ENCODE results near the gene OGT.
"Not testable (repeated sequence)": the region's sequence is repeated elsewhere in the genome, so short reads cannot be mapped to it uniquely, and the experiment has no call there.

Gene OGT

GRCh38 chrX:71532753-71533425, at the start of gene OGT:
OGT (plus strand) TSS chrX:71533104; CDS start chrX:71533300, 196 bp downstream.
- DNase-seq: peak; percentile 84

GRCh38 chrX:71487814-71488213, 45.1 kb upstream of the OGT start:
- DNase-seq: no peak

GRCh38 chrX:71489540-71489939, 43.4 kb upstream of the OGT start:
- no peak for DNase-seq

DNA sequence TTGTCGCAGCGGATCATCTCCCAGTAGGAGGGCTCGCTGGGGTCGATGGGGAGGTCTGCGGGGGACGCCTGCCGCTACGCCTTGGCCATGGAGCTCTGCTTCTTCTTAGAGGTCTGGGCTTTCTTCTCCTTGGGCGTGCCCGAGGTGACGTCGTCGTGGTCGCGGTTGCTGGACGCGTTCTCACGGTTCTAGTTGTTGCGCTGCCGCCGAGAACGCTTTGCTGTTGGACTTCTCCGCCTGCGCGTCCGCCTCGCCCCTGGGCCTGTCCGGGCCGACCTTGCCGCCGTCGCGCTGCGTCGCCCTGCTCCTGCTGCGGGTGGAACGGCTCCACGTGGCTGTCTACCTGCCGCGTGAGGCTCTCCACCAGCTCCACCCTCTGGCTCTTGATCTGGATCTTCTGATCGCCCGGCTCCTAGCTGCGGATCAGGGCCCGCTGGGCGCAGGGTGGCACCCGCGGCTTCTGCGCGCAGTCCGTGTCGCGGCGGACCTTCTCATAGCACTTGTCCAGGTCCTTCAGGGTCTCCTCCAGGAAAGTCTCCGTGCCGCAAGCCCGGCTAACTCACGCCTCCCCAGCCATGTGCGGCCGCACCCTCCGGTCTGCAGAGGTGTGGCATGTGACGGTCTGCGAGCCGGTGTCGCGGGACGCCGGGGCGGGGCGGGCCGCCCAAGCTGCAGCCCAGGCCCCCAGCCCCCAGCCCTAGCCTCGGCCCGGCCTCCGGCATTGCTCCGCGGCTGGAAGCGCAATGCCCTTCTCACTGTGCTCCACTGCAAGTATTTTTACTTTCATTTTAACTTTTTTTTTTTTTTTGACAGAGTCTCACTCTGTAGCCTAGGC, 40.5 kb upstream of the OGT start:
- DNase-seq: peak; percentile 57

DNA sequence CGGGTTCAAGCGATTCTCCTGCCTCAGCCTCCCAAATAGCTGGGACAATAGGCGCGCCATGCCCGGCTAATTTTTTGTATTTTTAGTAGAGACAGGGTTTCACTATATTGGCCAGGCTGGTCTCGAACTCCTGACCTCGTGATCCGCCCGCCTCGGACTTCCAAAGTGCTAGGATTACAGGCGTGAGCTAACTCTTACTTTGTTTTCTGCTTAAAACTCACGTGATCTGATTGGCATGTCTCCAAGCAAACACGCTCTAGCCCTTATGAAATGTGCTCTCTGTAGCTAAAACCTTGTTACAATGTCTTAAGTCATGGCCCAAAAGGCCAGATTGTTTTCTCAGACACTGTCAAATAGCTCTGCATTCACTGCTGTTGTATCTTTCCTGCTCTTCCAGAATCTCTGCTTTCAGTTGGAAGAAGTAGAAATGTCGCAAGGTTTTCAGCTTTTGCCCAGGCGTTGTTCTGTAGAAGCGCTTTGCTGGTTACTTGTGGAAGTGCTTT, 39.7 kb upstream of the OGT start:
- no peak for DNase-seq

- DNase-seq: not testable (repeated sequence)
These were observed 36.9 kb upstream of the OGT start for GRCh38 chrX:71495979-71496378.

GRCh38 chrX:71496476-71496875, 36.4 kb upstream of the OGT start:
- no peak for DNase-seq

GRCh38 chrX:71502080-71502479, 30.8 kb upstream of the OGT start:
- DNase-seq: not testable (repeated sequence)

DNA sequence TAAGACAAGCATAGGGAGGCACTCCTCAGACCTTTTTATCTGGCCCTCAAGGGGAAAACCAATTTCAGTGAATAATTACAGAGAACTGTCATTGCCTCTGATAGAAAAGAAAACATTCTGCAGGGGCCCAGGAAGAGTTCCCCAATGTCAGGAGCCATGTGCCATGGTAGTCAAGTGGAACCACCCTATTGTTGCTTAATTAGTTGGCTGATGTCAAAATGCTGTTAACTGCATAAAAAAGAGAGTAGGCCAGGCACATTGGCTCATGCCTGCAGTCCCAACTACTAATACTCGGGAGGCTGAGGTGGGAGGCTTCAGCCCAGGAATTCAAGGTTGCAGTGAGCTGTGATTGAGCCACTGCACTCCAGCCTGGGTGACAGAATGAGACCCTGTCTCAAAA, 28.6 kb upstream of the OGT start:
- no peak for DNase-seq

- DNase-seq: no peak
These were observed 23.6 kb upstream of the OGT start for GRCh38 chrX:71509289-71509688.

GRCh38 chrX:71510161-71510560, 22.7 kb upstream of the OGT start:
- DNase-seq: no peak

DNA sequence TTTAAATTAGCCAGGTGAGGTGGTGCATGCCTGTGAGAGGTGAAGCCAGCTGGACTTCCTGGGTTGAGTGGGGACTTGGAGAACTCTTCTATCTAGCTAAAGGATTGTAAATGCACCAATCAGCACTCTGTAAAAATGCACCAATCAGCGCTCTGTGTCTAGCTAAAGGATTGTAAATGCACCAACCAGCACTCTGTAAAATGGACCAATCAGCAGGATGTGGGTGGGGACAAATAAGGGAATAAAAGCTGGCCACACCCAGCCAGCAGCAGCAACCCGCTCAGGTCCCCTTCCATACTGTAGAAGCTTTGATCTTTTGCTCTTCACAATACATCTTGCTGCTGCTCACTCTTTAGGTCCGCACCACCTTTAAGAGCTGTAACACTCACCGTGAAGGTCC, 19.2 kb upstream of the OGT start:
- not testable (repeated sequence) for DNase-seq

DNA sequence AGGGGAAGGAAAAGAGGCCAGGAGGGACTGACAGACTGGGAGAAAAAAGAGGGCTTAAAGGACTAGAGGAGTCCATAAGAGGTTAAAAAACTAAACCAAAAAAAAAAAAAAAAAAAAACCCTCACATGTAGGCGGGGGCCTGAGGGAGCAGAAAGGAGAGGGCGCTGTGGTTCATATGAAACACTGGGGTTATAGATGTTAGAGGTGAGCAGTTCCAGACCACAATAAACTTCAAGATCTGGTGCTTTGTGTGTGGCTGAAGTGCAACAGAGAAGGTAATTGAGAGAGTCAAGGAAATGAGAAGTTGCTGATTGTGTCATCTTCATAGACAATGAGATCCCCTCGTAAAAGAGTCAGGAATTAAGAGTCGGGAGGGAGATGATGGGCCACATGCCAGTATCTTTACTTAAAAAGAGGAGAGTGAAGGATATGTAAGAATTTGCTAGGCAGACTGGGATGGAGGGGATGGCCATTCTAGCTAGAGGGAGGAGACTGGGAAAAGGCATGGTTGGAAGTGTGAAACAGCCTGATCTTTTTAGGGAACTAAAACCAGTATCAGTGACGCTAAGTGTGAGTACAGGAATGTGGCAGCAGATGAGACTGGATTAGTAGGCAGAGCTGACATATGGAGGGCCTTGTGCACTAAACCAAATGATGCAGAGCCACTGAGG, 18.4 kb upstream of the OGT start:
- DNase-seq: no peak

GRCh38 chrX:71515038-71515396, 17.9 kb upstream of the OGT start:
- DNase-seq: no peak

GRCh38 chrX:71525316-71525715, 7.6 kb upstream of the OGT start:
- DNase-seq: no peak

- peak; percentile 33 for DNase-seq
These were observed 689 bp upstream of the OGT start for GRCh38 chrX:71532078-71532752.

- DNase-seq: no peak
These were observed 579 bp downstream of the OGT start for GRCh38 chrX:71533516-71533850.

- peak; percentile 44 for DNase-seq
These were observed 1.1 kb downstream of the OGT start for GRCh38 chrX:71533851-71534561.

GRCh38 chrX:71534773-71535544, 2.1 kb downstream of the OGT start:
- DNase-seq: no peak

- no peak for DNase-seq
These were observed 3.4 kb downstream of the OGT start for GRCh38 chrX:71536285-71536684.

DNA sequence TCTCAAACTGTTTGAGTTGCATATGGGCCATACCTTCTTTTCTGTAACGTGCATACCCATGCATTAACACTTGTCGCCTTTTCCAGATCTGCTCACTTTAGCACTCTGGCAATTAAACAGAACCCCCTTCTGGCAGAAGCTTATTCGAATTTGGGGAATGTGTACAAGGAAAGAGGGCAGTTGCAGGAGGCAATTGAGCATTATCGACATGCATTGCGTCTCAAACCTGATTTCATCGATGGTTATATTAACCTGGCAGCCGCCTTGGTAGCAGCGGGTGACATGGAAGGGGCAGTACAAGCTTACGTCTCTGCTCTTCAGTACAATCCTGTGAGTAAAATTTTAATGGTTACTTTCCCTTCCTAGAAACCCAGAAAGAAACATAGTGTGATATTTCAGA, 4.8 kb downstream of the OGT start:
- DNase-seq: no peak

GRCh38 chrX:71540801-71541200, 7.9 kb downstream of the OGT start:
- DNase-seq: no peak

All from activated CD4-positive, CD25-positive, alpha-beta regulatory T cell treated with anti-CD3 and anti-CD28 coated beads, Interleukin-2, amount 50 U/mL, for 72 hours (primary cell).